ACHN (cell line): ENCODE measurements around the gene FNTB.
"Not testable (repeated sequence)": the region's sequence is repeated elsewhere in the genome, so short reads cannot be mapped to it uniquely, and the experiment has no call there.

Experiments
- DNase-seq: peaks from one replicate; pipeline ENCODE4 v3.0.0-alpha.2; 2015
- in situ Hi-C: cut with HindIII; loops from 2 replicates; pipeline ENCODE4 v1.10.0; 2017; ENCODE audit warnings: low sequenced_read_pairs, low pct_ligation_motif_present, low pct_unique_long_range_greater_than_20kb

FNTB gene

GRCh38 chr14:65071544-65071943 is 84.8 kb downstream of the FNTB start:
- DNase-seq: no peak
- in situ Hi-C loops: no loop called here

GRCh38 chr14:65072256-65072655 is 85.6 kb downstream of the FNTB start:
- no peak for DNase-seq

GRCh38 chr14:65072937-65073336 is 86.2 kb downstream of the FNTB start:
- in situ Hi-C loops: no loop called here

More at GRCh38 chr14:65072256-65072655, 85.6 kb downstream of the FNTB start:
- in situ Hi-C loops: no loop called here

GRCh38 chr14:65073605-65074201 is 87.0 kb downstream of the FNTB start:
- in situ Hi-C loops: no loop called here
- DNase-seq: no peak

More at GRCh38 chr14:65072937-65073336, 86.2 kb downstream of the FNTB start:
- DNase-seq: no peak

GRCh38 chr14:65074449-65075150 is 87.9 kb downstream of the FNTB start:
- no peak for DNase-seq
- in situ Hi-C loops: no loop called here

GRCh38 chr14:65075628-65076325 is 89.1 kb downstream of the FNTB start:
- in situ Hi-C loops: no loop called here
- DNase-seq: no peak

- DNase-seq: no peak
- in situ Hi-C loops: no loop called here
Observed at GRCh38 chr14:65077318-65077717, 90.6 kb downstream of the FNTB start.

- DNase-seq: no peak
- in situ Hi-C loops: no loop called here
Observed at GRCh38 chr14:65079201-65079600, 92.5 kb downstream of the FNTB start.

GRCh38 chr14:65079768-65080167 is 93.1 kb downstream of the FNTB start:
- in situ Hi-C loops: no loop called here
- DNase-seq: no peak

GRCh38 chr14:65080960-65081747 is 94.5 kb downstream of the FNTB start:
- no peak for DNase-seq
- in situ Hi-C loops: no loop called here

- no peak for DNase-seq
- in situ Hi-C loops: no loop called here
Observed at GRCh38 chr14:65082930-65083329, 96.2 kb downstream of the FNTB start.

GRCh38 chr14:65084554-65085505 is 98.1 kb downstream of the FNTB start:
- in situ Hi-C loops: no loop called here

GRCh38 chr14:65086686-65087085 is 100.0 kb downstream of the FNTB start:
- DNase-seq, in situ Hi-C loops: not testable (repeated sequence)

More at GRCh38 chr14:65084554-65085505, 98.1 kb downstream of the FNTB start:
- no peak for DNase-seq

- in situ Hi-C loops, DNase-seq: not testable (repeated sequence)
Observed at GRCh38 chr14:65087835-65088234, 101.1 kb downstream of the FNTB start.

- no peak for DNase-seq
- in situ Hi-C loops: no loop called here
Observed at GRCh38 chr14:65092349-65092748, 105.7 kb downstream of the FNTB start.

GRCh38 chr14:65095633-65096205 is 109.0 kb downstream of the FNTB start:
- in situ Hi-C loops: no loop called here
- no peak for DNase-seq

GRCh38 chr14:65096323-65097089 is 109.8 kb downstream of the FNTB start:
- DNase-seq: no peak
- in situ Hi-C loops: no loop called here
